ENCODE measurements around the gene RFK. TPM values are rescaled to one million over a fixed set of nuclear protein-coding genes. Genes with fewer than 3 reads are reported as not detected.

The RFK gene
- total RNA-seq, 1 donor from 2014 or later: 16.6 TPM

DNA sequence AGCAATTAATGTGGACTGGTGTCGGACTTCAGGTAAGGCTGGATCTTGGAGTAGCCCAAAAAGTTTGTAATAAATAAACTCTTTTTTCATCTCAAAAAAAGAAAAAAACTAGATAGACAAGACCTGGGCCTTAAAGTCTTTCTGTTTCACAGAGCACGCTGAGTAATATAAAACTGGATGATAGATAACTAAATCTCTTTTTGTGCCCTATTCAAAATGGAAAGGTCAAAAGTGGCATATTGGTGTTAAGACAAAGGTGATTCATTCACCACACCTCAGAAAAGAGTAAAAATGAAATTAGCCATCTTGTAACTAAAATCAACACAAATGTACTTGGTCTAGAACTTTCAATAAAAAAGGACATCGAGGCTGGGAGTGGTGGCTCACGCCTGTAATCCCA is 30.3 kb upstream of the RFK start:
- Mint-ChIP-seq H3K36me3 (ENCODE audit: unreplicated experiment) (no peaks in the 10 kb centered on the region), H3K4me1 (ENCODE audit: unreplicated experiment) (no peaks in the 10 kb centered on the region), H3K27me3 (ENCODE audit: unreplicated experiment) (no peaks in the 10 kb centered on the region), H3K27ac (ENCODE audit: unreplicated experiment) (no peak overlapping the region), H3K9me3 (ENCODE audit: unreplicated experiment) (no peaks in the 10 kb centered on the region), H3K4me3 (ENCODE audit: unreplicated experiment) (no peak overlapping the region)
- no peak for TF ChIP-seq CTCF (IDR thresholded peaks at IDR 0.05)
- DNase-seq (ENCODE audit: extremely low spot score, unreplicated experiment): no peak

- no peak for DNase-seq (ENCODE audit: extremely low spot score, unreplicated experiment)
- Mint-ChIP-seq H3K9me3 (ENCODE audit: unreplicated experiment) (no peaks in the 10 kb centered on the region), H3K4me1 (ENCODE audit: unreplicated experiment) (no peaks in the 10 kb centered on the region), H3K4me3 (ENCODE audit: unreplicated experiment) (no peak overlapping the region), H3K27ac (ENCODE audit: unreplicated experiment) (no peak overlapping the region), H3K27me3 (ENCODE audit: unreplicated experiment) (no peaks in the 10 kb centered on the region), H3K36me3 (ENCODE audit: unreplicated experiment) (no peaks in the 10 kb centered on the region)
- no peak for TF ChIP-seq CTCF (IDR thresholded peaks at IDR 0.05)
Observed at GRCh38 chr9:76423216-76424177, 29.3 kb upstream of the RFK start.

DNA sequence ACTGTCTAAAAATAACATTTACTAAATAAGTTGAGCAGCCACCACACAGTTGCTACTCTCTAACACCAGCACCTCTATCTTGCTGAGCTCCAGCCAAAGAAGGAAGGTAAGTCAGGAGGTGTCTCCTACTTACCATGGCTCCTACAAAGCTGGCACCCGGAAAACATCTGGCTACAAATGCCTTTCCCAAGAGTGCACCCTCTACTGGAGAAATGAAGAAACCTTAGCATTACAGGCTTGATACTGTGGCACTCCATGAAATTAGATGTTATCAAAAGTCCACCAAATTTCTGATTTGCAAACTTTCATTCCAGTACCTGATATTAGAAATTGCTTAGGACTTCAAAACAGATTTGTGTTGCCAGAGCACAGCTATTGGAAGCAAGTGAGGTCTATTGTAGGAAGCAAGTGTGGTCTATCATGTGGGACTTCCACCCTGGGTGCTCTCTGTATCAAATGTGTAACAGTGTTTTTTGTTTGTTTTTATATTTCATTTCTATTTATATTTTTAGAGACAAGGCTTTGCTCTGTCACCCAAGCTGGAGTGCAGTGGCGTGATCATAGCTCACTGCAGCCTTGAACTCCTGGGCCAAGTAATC is 25.7 kb upstream of the RFK start:
- DNase-seq (ENCODE audit: extremely low spot score, unreplicated experiment): no peak
- no peaks in the 10 kb centered on the region for H3K9me3 Mint-ChIP-seq (ENCODE audit: unreplicated experiment)
- H3K36me3 Mint-ChIP-seq (ENCODE audit: unreplicated experiment): peaks cover 2% of the 10 kb centered on the region
- peak; percentile 49 for TF ChIP-seq CTCF (IDR thresholded peaks at IDR 0.05)
- H3K27me3 Mint-ChIP-seq (ENCODE audit: unreplicated experiment): no peaks in the 10 kb centered on the region
- H3K4me3 Mint-ChIP-seq (ENCODE audit: unreplicated experiment): no peak overlapping the region
- H3K27ac Mint-ChIP-seq (ENCODE audit: unreplicated experiment): no peak overlapping the region
- H3K4me1 Mint-ChIP-seq (ENCODE audit: unreplicated experiment): peaks cover 22% of the 10 kb centered on the region

DNA sequence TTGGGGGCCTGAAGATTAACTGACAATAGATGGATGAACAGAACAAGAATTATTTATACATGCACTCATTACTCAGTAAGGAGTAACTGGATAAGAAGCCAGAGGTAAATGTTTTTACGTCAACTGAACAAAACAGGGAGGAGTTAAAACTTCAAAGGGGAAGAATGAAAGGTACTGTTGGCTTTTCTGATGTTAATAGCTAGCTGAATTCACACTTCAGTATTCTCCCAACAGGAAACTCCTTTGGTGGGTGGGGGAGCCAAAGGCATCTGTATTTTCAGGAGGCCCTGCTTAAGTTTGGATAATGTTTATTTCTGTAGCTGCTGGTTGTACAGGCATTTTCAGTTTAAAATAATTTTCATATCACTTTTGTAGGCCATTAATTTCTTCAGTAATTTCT is 23.2 kb upstream of the RFK start:
- Mint-ChIP-seq H3K4me1 (ENCODE audit: unreplicated experiment) (peaks cover 25% of the 10 kb centered on the region), H3K27ac (ENCODE audit: unreplicated experiment) (no peak overlapping the region), H3K9me3 (ENCODE audit: unreplicated experiment) (peaks cover 9% of the 10 kb centered on the region), H3K4me3 (ENCODE audit: unreplicated experiment) (no peak overlapping the region), H3K36me3 (ENCODE audit: unreplicated experiment) (peaks cover 4% of the 10 kb centered on the region), H3K27me3 (ENCODE audit: unreplicated experiment) (no peaks in the 10 kb centered on the region)
- DNase-seq (ENCODE audit: extremely low spot score, unreplicated experiment): no peak
- no peak for TF ChIP-seq CTCF (IDR thresholded peaks at IDR 0.05)

- no peak for DNase-seq (ENCODE audit: extremely low spot score, unreplicated experiment)
- H3K27me3 Mint-ChIP-seq (ENCODE audit: unreplicated experiment): no peaks in the 10 kb centered on the region
- H3K4me1 Mint-ChIP-seq (ENCODE audit: unreplicated experiment): peaks cover 25% of the 10 kb centered on the region
- no peak overlapping the region for H3K4me3 Mint-ChIP-seq (ENCODE audit: unreplicated experiment)
- peaks cover 9% of the 10 kb centered on the region for H3K9me3 Mint-ChIP-seq (ENCODE audit: unreplicated experiment)
- H3K27ac Mint-ChIP-seq (ENCODE audit: unreplicated experiment): peak overlapping the region; percentile 89
- no peak for TF ChIP-seq CTCF (IDR thresholded peaks at IDR 0.05)
- H3K36me3 Mint-ChIP-seq (ENCODE audit: unreplicated experiment): peaks cover 4% of the 10 kb centered on the region
Observed at GRCh38 chr9:76415731-76416130, 21.5 kb upstream of the RFK start.

All from osteocyte (in vitro differentiated cells).